Right atrium auricular region (tissue), 2 donors: Measurements from ENCODE around the gene NFYA. TPM values are rescaled to one million over a fixed set of nuclear protein-coding genes. Genes with fewer than 3 reads are reported as not detected.

Experiments
- DNase-seq: peaks from one replicate; pipeline ENCODE4 v3.0.0-alpha.2; 2019; ENCODE audit warnings: low spot score
- H3K27ac ChIP-seq, 2 donors: fragments of 200-600 bp; sonication (generic); 1 replicate in 1 of 2; 2 replicates in 1 of 2; pipeline ENCODE4 v1.5.1; 2016 to 2019
- H3K27me3 ChIP-seq, 2 donors: fragments of 200-600 bp; sonication (generic); one replicate each; pipeline versions ENCODE4 v1.5.1 to v1.6.0; 2017 to 2019
- H3K36me3 ChIP-seq: fragments of 200-600 bp; sonication (generic); one replicate; pipeline ENCODE4 v1.5.1; 2016
- H3K4me1 ChIP-seq, 2 donors: fragments of 200-600 bp; sonication (generic); one replicate each; pipeline versions ENCODE4 v1.5.1 to v1.6.0; 2017 to 2019
- H3K4me3 ChIP-seq, 2 donors: fragments of 200-600 bp; sonication (generic); 1 replicate in 1 of 2; 2 replicates in 1 of 2; pipeline ENCODE4 v1.5.1; 2017 to 2019; ENCODE audit warnings: mild to moderate bottlenecking in 1 of 2, moderate library complexity in 1 of 2
- H3K9me3 ChIP-seq, 2 donors: fragments of 200-600 bp; sonication (generic); one replicate each; pipeline ENCODE4 v1.5.1; 2019
- CTCF ChIP-seq, 2 donors: fragments of 200-600 bp; sonication (generic); IDR thresholded peaks; one replicate each; pipeline ENCODE4 v1.5.1; 2019; ENCODE audit warnings: antibody characterized with exemption in 2 of 2
- total RNA-seq, 2 donors: library from RNA; depleted of rRNA; stranded (reverse); fragments of >200 nt; gene quantifications; one replicate each; pipeline ENCODE4 v1.1.0, GENCODE V29; 2016

Gene NFYA
- total RNA-seq, 2 donors from 2014 or later = 8.2 to 9.9 TPM

DNA sequence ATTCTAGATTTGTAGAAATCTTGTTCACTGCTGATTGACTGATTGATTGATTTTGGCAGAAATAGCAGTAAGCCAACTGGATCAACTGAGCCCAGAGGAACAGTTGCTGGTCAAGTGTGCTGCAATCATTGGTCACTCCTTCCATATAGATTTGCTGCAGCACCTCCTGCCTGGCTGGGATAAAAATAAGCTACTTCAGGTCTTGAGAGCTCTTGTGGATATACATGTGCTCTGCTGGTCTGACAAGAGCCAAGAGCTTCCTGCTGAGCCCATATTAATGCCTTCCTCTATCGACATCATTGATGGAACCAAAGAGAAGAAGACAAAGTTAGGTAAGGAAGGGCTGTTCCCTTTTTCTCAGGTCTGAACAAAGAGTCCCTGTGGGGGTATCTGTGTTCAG is 50.1 kb downstream of the NFYA start:
- no peak overlapping the region for H3K27ac ChIP-seq
- no peaks in the 10 kb centered on the region for H3K9me3 ChIP-seq
- H3K36me3 ChIP-seq = peaks cover 9% of the 10 kb centered on the region
- no peaks in the 10 kb centered on the region for H3K4me1 ChIP-seq
- TF ChIP-seq CTCF (IDR thresholded peaks at IDR 0.05) = no peak
- DNase-seq = no peak
- H3K27me3 ChIP-seq = no peaks in the 10 kb centered on the region
- H3K4me3 ChIP-seq = no peak overlapping the region

DNA sequence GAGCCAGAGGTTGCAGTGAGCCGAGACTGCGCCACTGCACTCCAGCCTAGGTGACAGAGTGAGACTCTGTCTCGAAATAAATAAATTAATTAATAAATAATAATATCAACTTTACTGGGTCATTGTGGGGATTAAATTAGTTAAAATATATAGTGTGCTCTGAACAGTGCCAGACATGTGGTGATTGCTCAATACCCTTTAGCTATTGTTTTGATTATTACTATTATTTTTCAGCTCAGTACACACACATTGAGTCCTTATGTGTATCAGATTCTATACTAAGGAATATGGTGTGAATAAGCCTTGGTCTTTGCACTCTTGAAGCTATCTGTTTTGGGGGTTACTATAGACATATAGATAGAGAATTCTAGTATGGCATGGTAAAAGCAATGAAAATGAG is 52.5 kb downstream of the NFYA start:
- Histone ChIP-seq H3K27me3 (no peaks in the 10 kb centered on the region), H3K4me3 (no peak overlapping the region), H3K27ac (no peak overlapping the region), H3K9me3 (no peaks in the 10 kb centered on the region), H3K4me1 (no peaks in the 10 kb centered on the region), H3K36me3 (peaks cover 9% of the 10 kb centered on the region)
- no peak for DNase-seq
- TF ChIP-seq CTCF (IDR thresholded peaks at IDR 0.05) = no peak

GRCh38 chr6:41132254-41132653 is 59.5 kb downstream of the NFYA start:
- no peak for TF ChIP-seq CTCF (IDR thresholded peaks at IDR 0.05)
- no peak overlapping the region for H3K27ac ChIP-seq
- H3K9me3 ChIP-seq = no peaks in the 10 kb centered on the region
- peaks cover 9% of the 10 kb centered on the region for H3K36me3 ChIP-seq
- DNase-seq = no peak
- no peaks in the 10 kb centered on the region for H3K4me1 ChIP-seq
- H3K4me3 ChIP-seq = no peak overlapping the region
- no peaks in the 10 kb centered on the region for H3K27me3 ChIP-seq

GRCh38 chr6:41135062-41135832 is 62.5 kb downstream of the NFYA start:
- Histone ChIP-seq H3K27ac (no peak overlapping the region), H3K27me3 (no peaks in the 10 kb centered on the region), H3K36me3 (peaks cover 20% of the 10 kb centered on the region), H3K9me3 (no peaks in the 10 kb centered on the region), H3K4me1 (no peaks in the 10 kb centered on the region), H3K4me3 (no peak overlapping the region)
- no peak for TF ChIP-seq CTCF (IDR thresholded peaks at IDR 0.05)
- DNase-seq = no peak

DNA sequence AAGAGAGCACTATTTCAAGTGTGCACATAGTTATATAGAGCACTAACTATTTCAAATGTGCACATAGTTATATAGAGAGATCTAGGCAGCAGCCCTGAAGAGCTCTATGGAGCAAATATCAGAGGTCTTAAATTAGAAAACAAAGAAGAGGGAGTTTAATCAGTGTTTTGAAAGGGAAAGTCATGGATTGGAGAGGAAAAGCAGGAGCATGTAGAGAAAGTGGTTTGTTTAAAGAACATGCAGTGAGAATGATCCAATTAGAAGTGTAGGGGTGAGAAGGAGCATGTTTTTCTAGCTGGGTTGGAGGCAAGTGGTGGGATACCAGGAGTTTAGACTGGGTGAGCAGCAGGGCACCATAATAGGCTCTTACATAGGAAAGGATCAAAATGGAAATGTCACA is 64.1 kb downstream of the NFYA start:
- no peak for DNase-seq
- no peaks in the 10 kb centered on the region for H3K9me3 ChIP-seq
- H3K27me3 ChIP-seq = no peaks in the 10 kb centered on the region
- TF ChIP-seq CTCF (IDR thresholded peaks at IDR 0.05) = no peak
- no peak overlapping the region for H3K4me3 ChIP-seq
- H3K4me1 ChIP-seq = no peaks in the 10 kb centered on the region
- no peak overlapping the region for H3K27ac ChIP-seq
- peaks cover 28% of the 10 kb centered on the region for H3K36me3 ChIP-seq

GRCh38 chr6:41147917-41148316 is 75.1 kb downstream of the NFYA start:
- no peak overlapping the region for H3K4me3 ChIP-seq
- H3K36me3 ChIP-seq = no peaks in the 10 kb centered on the region
- no peaks in the 10 kb centered on the region for H3K9me3 ChIP-seq
- no peak for TF ChIP-seq CTCF (IDR thresholded peaks at IDR 0.05)
- DNase-seq = no peak
- no peaks in the 10 kb centered on the region for H3K27me3 ChIP-seq
- no peaks in the 10 kb centered on the region for H3K4me1 ChIP-seq
- no peak overlapping the region for H3K27ac ChIP-seq
